WTC11 (cell line): ENCODE measurements around the gene ENTPD6. TPM values are rescaled to one million over a fixed set of nuclear protein-coding genes. Genes with fewer than 3 reads are reported as not detected.

Experiments
- ATAC-seq: fragments of 200-7000 bp; cut with Tn5 transposase; 2 replicates; pipeline ENCODE4 v1.10.0; 2021; ENCODE audit warnings: mild to moderate bottlenecking, moderate library complexity
- CTCF ChIA-PET: fragments of 300-600 bp; sonication (Branson Sonifier 250); formaldehyde crosslinking; loops from one replicate; lab custom pipeline; 2021; ENCODE audit warnings: antibody characterized with exemption; lab: Charles Lee
- POLR2A ChIA-PET: fragments of 350-600 bp; sonication (Branson Sonifier 250); formaldehyde crosslinking; loops from one replicate; lab custom pipeline; 2021; ENCODE audit warnings: antibody characterized with exemption; lab: Charles Lee
- DNase-seq: peaks from one replicate; pipeline ENCODE4 v3.0.0; 2021; ENCODE audit warnings: low spot score
- H3K27ac Mint-ChIP-seq: 2 replicates; pipeline ENCODE4 v1.8.0; 2021; ENCODE audit warnings: mixed read lengths
- H3K27me3 Mint-ChIP-seq: 2 replicates; pipeline ENCODE4 v1.8.0; 2021; ENCODE audit warnings: low read depth, mild to moderate bottlenecking, moderate library complexity, mixed read lengths
- H3K36me3 Mint-ChIP-seq: 2 replicates; pipeline ENCODE4 v1.8.0; 2021; ENCODE audit warnings: mixed read lengths
- H3K4me1 Mint-ChIP-seq: 2 replicates; pipeline ENCODE4 v1.8.0; 2022; ENCODE audit warnings: mixed read lengths
- H3K4me3 Mint-ChIP-seq: 2 replicates; pipeline ENCODE4 v1.8.0; 2021; ENCODE audit warnings: mild to moderate bottlenecking, moderate library complexity, mixed read lengths
- H3K9me3 Mint-ChIP-seq: 2 replicates; pipeline ENCODE4 v1.8.0; 2021; ENCODE audit warnings: mixed read lengths
- ATF2 ChIP-seq: sonication (generic); formaldehyde crosslinking; IDR thresholded peaks from 2 replicates; pipeline ENCODE4 v1.8.1; 2022; ENCODE audit warnings: low read depth, missing genetic modification reagents, borderline replicate concordance
- CREM ChIP-seq: sonication (generic); formaldehyde crosslinking; IDR thresholded peaks from 2 replicates; pipeline ENCODE4 v1.8.1; 2022; ENCODE audit warnings: mild to moderate bottlenecking, missing genetic modification reagents, moderate library complexity
- E2F1 ChIP-seq: sonication (generic); formaldehyde crosslinking; IDR thresholded peaks from 2 replicates; pipeline ENCODE4 v1.8.0; 2022; ENCODE audit warnings: mild to moderate bottlenecking, missing genetic modification reagents
- EMX1 ChIP-seq: fragments of 250-450 bp; sonication (Bioruptor Pico); IDR thresholded peaks from 2 replicates; pipeline ENCODE4 v1.8.0; 2021; ENCODE audit warnings: mild to moderate bottlenecking
- ERG ChIP-seq: fragments of 250-450 bp; sonication (Bioruptor Pico); IDR thresholded peaks from 2 replicates; pipeline ENCODE4 v1.8.0; 2021; ENCODE audit warnings: mild to moderate bottlenecking
- ETV6 ChIP-seq: sonication (generic); formaldehyde crosslinking; IDR thresholded peaks from 2 replicates; pipeline ENCODE4 v1.8.1; 2022; ENCODE audit warnings: mild to moderate bottlenecking, missing genetic modification reagents
- FOXK1 ChIP-seq: sonication (generic); formaldehyde crosslinking; IDR thresholded peaks from 2 replicates; pipeline ENCODE4 v1.8.0; 2022; ENCODE audit warnings: mild to moderate bottlenecking, moderate library complexity, missing genetic modification reagents
- IRF2 ChIP-seq: sonication (generic); formaldehyde crosslinking; IDR thresholded peaks from 2 replicates; pipeline ENCODE4 v1.8.0; 2022; ENCODE audit warnings: low read depth, missing genetic modification reagents, borderline replicate concordance
- JUN ChIP-seq: sonication (generic); formaldehyde crosslinking; IDR thresholded peaks from 2 replicates; pipeline ENCODE4 v1.8.0; 2023; ENCODE audit warnings: mild to moderate bottlenecking, missing genetic modification reagents
- KAT7 ChIP-seq: sonication (generic); formaldehyde crosslinking; IDR thresholded peaks from 2 replicates; pipeline ENCODE4 v1.8.1; 2023; ENCODE audit warnings: missing genetic modification reagents, mild to moderate bottlenecking, borderline replicate concordance
- NFE2L1 ChIP-seq: sonication (generic); formaldehyde crosslinking; IDR thresholded peaks from 2 replicates; pipeline ENCODE4 v1.8.1; 2023; ENCODE audit warnings: missing genetic modification reagents
- OVOL2 ChIP-seq: fragments of 250-450 bp; sonication (Bioruptor Pico); IDR thresholded peaks from 2 replicates; pipeline ENCODE4 v1.9.0; 2021; ENCODE audit warnings: mild to moderate bottlenecking, borderline replicate concordance
- PRRX2 ChIP-seq: fragments of 250-450 bp; sonication (Bioruptor Pico); IDR thresholded peaks from 2 replicates; pipeline ENCODE4 v1.8.0; 2021; ENCODE audit warnings: mild to moderate bottlenecking
- SMAD4 ChIP-seq: sonication (generic); formaldehyde crosslinking; IDR thresholded peaks from 2 replicates; pipeline ENCODE4 v1.8.0; 2022; ENCODE audit warnings: mild to moderate bottlenecking, missing genetic modification reagents
- TEAD1 ChIP-seq: sonication (generic); formaldehyde crosslinking; IDR thresholded peaks from 2 replicates; pipeline ENCODE4 v1.8.0; 2022; ENCODE audit warnings: mild to moderate bottlenecking, missing genetic modification reagents
- TP53 ChIP-seq: sonication (generic); formaldehyde crosslinking; IDR thresholded peaks from 2 replicates; pipeline ENCODE4 v1.8.1; 2023; ENCODE audit warnings: mild to moderate bottlenecking, missing genetic modification reagents
- USF1 ChIP-seq: sonication (generic); formaldehyde crosslinking; IDR thresholded peaks from 2 replicates; pipeline ENCODE4 v1.8.0; 2022; ENCODE audit warnings: mild to moderate bottlenecking, missing genetic modification reagents
- ZNF232 ChIP-seq: sonication (generic); formaldehyde crosslinking; IDR thresholded peaks from 2 replicates; pipeline ENCODE4 v1.8.0; 2022; ENCODE audit warnings: mild to moderate bottlenecking, missing genetic modification reagents
- ZNF423 ChIP-seq: fragments of 250-450 bp; sonication (Bioruptor Pico); IDR thresholded peaks from 2 replicates; pipeline ENCODE4 v2.1.2; 2022; ENCODE audit warnings: mild to moderate bottlenecking, moderate library complexity
- ZNF425 ChIP-seq: fragments of 250-450 bp; sonication (Bioruptor Pico); conservative IDR thresholded peaks from 2 replicates; pipeline ENCODE4 v1.9.0; 2021; ENCODE audit warnings: mild to moderate bottlenecking
- ZNF532 ChIP-seq: fragments of 250-450 bp; sonication (Bioruptor Pico); IDR thresholded peaks from 2 replicates; pipeline ENCODE4 v1.9.0; 2021; ENCODE audit warnings: mild to moderate bottlenecking, borderline replicate concordance
- total RNA-seq: library from RNA; stranded (reverse); gene quantifications from 3 replicates; pipeline ENCODE4 v1.2.3, GENCODE V29; 2021

ENTPD6 gene
- total RNA-seq, 1 experiment from 2014 or later, result 56.9 TPM

GRCh38 chr20:25147716-25148115 is 47.8 kb upstream of the ENTPD6 start:
- Mint-ChIP-seq H3K4me1 (peaks cover 5% of the 10 kb centered on the region), H3K4me3 (peak overlapping the region; percentile 20; the same call in 1 of the 2 replicates), H3K9me3 (no peaks in the 10 kb centered on the region), H3K27ac (no peak overlapping the region), H3K36me3 (no peaks in the 10 kb centered on the region), H3K27me3 (peaks cover 37% of the 10 kb centered on the region)
- DNase-seq (no peak), ATAC-seq (no peak)
- POLR2A ChIA-PET, result no interaction called here
- TF ChIP-seq CREM (CRISPR knock-in tag) (no peak), ETV6 (no peak), JUN (CRISPR knock-in tag) (no peak), ZNF423 (CRISPR knock-in tag) (no peak), EMX1 (CRISPR knock-in tag) (no peak), NFE2L1 (CRISPR knock-in tag) (no peak), KAT7 (CRISPR knock-in tag) (no peak), OVOL2 (CRISPR knock-in tag) (no peak)
- CTCF ChIA-PET, result interaction anchor here (1.0 to 2.2 kb wide), 3 partner anchors 18 to 217 kb away, joined by 4 to 6 read pairs (median 4); partner anchors contain the start of gene PYGB

GRCh38 chr20:25148181-25148981 is 47.1 kb upstream of the ENTPD6 start:
- Mint-ChIP-seq H3K36me3 (no peaks in the 10 kb centered on the region), H3K27me3 (peaks cover 37% of the 10 kb centered on the region), H3K9me3 (no peaks in the 10 kb centered on the region), H3K4me3 (peak overlapping the region; percentile 67), H3K4me1 (peaks cover 5% of the 10 kb centered on the region), H3K27ac (no peak overlapping the region)
- ATAC-seq (peak; percentile 63), DNase-seq (peak; percentile 58)
- CTCF ChIA-PET, result interaction anchor here (1.0 to 2.2 kb wide), 6 partner anchors 10 to 218 kb away, joined by 3 to 6 read pairs (median 4); partner anchors contain the start of gene PYGB
- POLR2A ChIA-PET, result no interaction called here
- TF ChIP-seq ZNF532 (CRISPR knock-in tag) (no peak), SMAD4 (CRISPR knock-in tag) (no peak; the same call in 1 of the 2 replicates), E2F1 (peak; percentile 34; the same call in 1 of the 2 replicates), CREM (CRISPR knock-in tag) (peak; percentile 67; the same call in 1 of the 2 replicates), PRRX2 (no peak), ZNF232 (CRISPR knock-in tag) (no peak), IRF2 (CRISPR knock-in tag) (no peak), ATF2 (CRISPR knock-in tag) (no peak), ZNF425 (CRISPR knock-in tag) (no peak), FOXK1 (CRISPR knock-in tag) (peak; percentile 80; the same call in 1 of the 2 replicates), TP53 (CRISPR knock-in tag) (peak; percentile 79; the same call in 1 of the 2 replicates), ERG (CRISPR knock-in tag) (no peak), OVOL2 (CRISPR knock-in tag) (no peak), TEAD1 (0 out of 2 replicates have a peak, but pooled peaks have one; percentile 29), USF1 (peak; percentile 72; the same call in 1 of the 2 replicates)
